DOHH2 (cell line): Measurements from ENCODE around the gene FTCDNL1.

ENCODE experiments used
- H3F3A ChIP-seq: fragments of 200-600 bp; sonication (generic), shearing (Covaris generic); 2 replicates; pipeline ENCODE4 v1.6.0; 2016; ENCODE audit warnings: antibody characterized with exemption, mild to moderate bottlenecking; ENCODE audit not compliant: control insufficient read depth, insufficient read depth
- H3K27ac ChIP-seq: fragments of 200-600 bp; sonication (generic); 2 replicates; pipeline ENCODE4 v1.5.1; 2014; ENCODE audit warnings: low read depth, mild to moderate bottlenecking, low read length, moderate library complexity
- H3K27me3 ChIP-seq: fragments of 200-600 bp; sonication (generic); 2 replicates; pipeline ENCODE4 v1.6.1; 2014; ENCODE audit warnings: mild to moderate bottlenecking, low read length, mixed read lengths; ENCODE audit not compliant: control insufficient read depth
- H3K36me3 ChIP-seq: fragments of 200-600 bp; sonication (generic); 2 replicates; pipeline ENCODE4 v1.6.1; 2014; ENCODE audit warnings: mild to moderate bottlenecking, low read length, moderate library complexity, mixed read lengths; ENCODE audit not compliant: control insufficient read depth
- H3K4me1 ChIP-seq: fragments of 200-600 bp; sonication (generic); 2 replicates; pipeline ENCODE4 v1.6.1; 2014; ENCODE audit warnings: mild to moderate bottlenecking, low read length, mixed read lengths; ENCODE audit not compliant: control insufficient read depth
- H3K4me2 ChIP-seq: fragments of 200-600 bp; sonication (generic); 2 replicates; pipeline ENCODE4 v1.6.0; 2014; ENCODE audit warnings: mild to moderate bottlenecking, low read length, moderate library complexity
- H3K4me3 ChIP-seq: fragments of 200-600 bp; sonication (generic); 2 replicates; pipeline ENCODE4 v1.5.1; 2014; ENCODE audit warnings: mild to moderate bottlenecking, low read length, mixed read lengths
- H3K79me2 ChIP-seq: fragments of 200-600 bp; sonication (generic); 2 replicates; pipeline ENCODE4 v1.6.1; 2014; ENCODE audit warnings: mild to moderate bottlenecking, low read length, mixed read lengths; ENCODE audit not compliant: control insufficient read depth
- H3K9me2 ChIP-seq: fragments of 200-600 bp; sonication (generic); replicated peaks from 2 replicates; pipeline ENCODE4 v1.6.1; 2014; ENCODE audit warnings: mild to moderate bottlenecking, low read length, mixed read lengths; ENCODE audit not compliant: control insufficient read depth
- H3K9me3 ChIP-seq: fragments of 200-600 bp; sonication (generic); 2 replicates; pipeline ENCODE4 v1.6.1; 2014; ENCODE audit warnings: antibody characterized with exemption, low read length, mixed read lengths; ENCODE audit not compliant: control insufficient read depth, insufficient read depth
- H4K20me1 ChIP-seq: fragments of 200-600 bp; sonication (generic); 2 replicates; pipeline ENCODE4 v1.6.0; 2014; ENCODE audit warnings: low read depth, mild to moderate bottlenecking, antibody characterized with exemption, low read length, moderate library complexity; ENCODE audit not compliant: control insufficient read depth, insufficient read depth
- CTCF ChIP-seq: fragments of 200-600 bp; sonication (generic); IDR thresholded peaks from one replicate; pipeline ENCODE4 v1.5.1; 2014; ENCODE audit warnings: antibody characterized with exemption, mild to moderate bottlenecking, low read depth, low read length; ENCODE audit not compliant: poor library complexity, severe bottlenecking
- EZH2phosphoT487 ChIP-seq: fragments of 200-600 bp; sonication (generic); IDR thresholded peaks from 2 replicates; pipeline ENCODE4 v1.6.1; 2017; ENCODE audit warnings: borderline replicate concordance, mild to moderate bottlenecking, antibody characterized with exemption, low read length, moderate library complexity, mixed read lengths

FTCDNL1 gene

GRCh38 chr2:199851501-199851810, 464 bp upstream of the FTCDNL1 start:
- H3K36me3 ChIP-seq, result no peaks in the 10 kb centered on the region
- H3K79me2 ChIP-seq, result no peaks in the 10 kb centered on the region
- H3F3A ChIP-seq, result no peaks in the 10 kb centered on the region
- H3K9me3 ChIP-seq, result no peaks in the 10 kb centered on the region
- no peaks in the 10 kb centered on the region for H3K9me2 ChIP-seq
- H3K27ac ChIP-seq, result peak overlapping the region; percentile 39
- H4K20me1 ChIP-seq, result no peaks in the 10 kb centered on the region
- no peaks in the 10 kb centered on the region for H3K27me3 ChIP-seq
- H3K4me1 ChIP-seq, result peaks cover 14% of the 10 kb centered on the region
- TF ChIP-seq EZH2phosphoT487 (no peak), CTCF (no peak)
- peak overlapping the region; percentile 75 for H3K4me2 ChIP-seq
- peak overlapping the region; percentile 78 for H3K4me3 ChIP-seq

GRCh38 chr2:199850218-199850717, 724 bp downstream of the FTCDNL1 start:
- H3F3A ChIP-seq, result no peaks in the 10 kb centered on the region
- H3K36me3 ChIP-seq, result no peaks in the 10 kb centered on the region
- H3K9me2 ChIP-seq, result no peaks in the 10 kb centered on the region
- H3K79me2 ChIP-seq, result no peaks in the 10 kb centered on the region
- H3K9me3 ChIP-seq, result no peaks in the 10 kb centered on the region
- H3K4me1 ChIP-seq, result peaks cover 14% of the 10 kb centered on the region
- peak overlapping the region; percentile 63 for H3K4me2 ChIP-seq
- H3K27me3 ChIP-seq, result no peaks in the 10 kb centered on the region
- H3K4me3 ChIP-seq, result peak overlapping the region; percentile 78
- H4K20me1 ChIP-seq, result no peaks in the 10 kb centered on the region
- H3K27ac ChIP-seq, result no peak overlapping the region
- TF ChIP-seq EZH2phosphoT487, result no peak
- no peak for TF ChIP-seq CTCF

- no peak overlapping the region for H3K4me2 ChIP-seq
- H3K9me2 ChIP-seq, result no peaks in the 10 kb centered on the region
- no peaks in the 10 kb centered on the region for H3K36me3 ChIP-seq
- H3F3A ChIP-seq, result no peaks in the 10 kb centered on the region
- peaks cover 14% of the 10 kb centered on the region for H3K4me1 ChIP-seq
- no peak overlapping the region for H3K4me3 ChIP-seq
- no peaks in the 10 kb centered on the region for H3K27me3 ChIP-seq
- no peaks in the 10 kb centered on the region for H3K9me3 ChIP-seq
- no peaks in the 10 kb centered on the region for H3K79me2 ChIP-seq
- no peak overlapping the region for H3K27ac ChIP-seq
- H4K20me1 ChIP-seq, result no peaks in the 10 kb centered on the region
- TF ChIP-seq CTCF (no peak), EZH2phosphoT487 (no peak)
Observed at GRCh38 chr2:199848389-199849130, 2.4 kb downstream of the FTCDNL1 start.
